ENCODE results near the gene CHCHD3. TPM values are rescaled to one million over a fixed set of nuclear protein-coding genes. Genes with fewer than 3 reads are reported as not detected.

The CHCHD3 gene
- total RNA-seq, 6 experiments from 2014 or later = 16.5 to 42.6 (median 21.6) TPM

- H3K36me3 ChIP-seq = no peaks in the 10 kb centered on the region
- H3K27ac ChIP-seq = no peak overlapping the region
- ATAC-seq = no peak
- H3K9me3 ChIP-seq = no peaks in the 10 kb centered on the region
- 92% methylated on average over 1 of the region's 1 CpG for WGBS (ENCODE audit: insufficient coverage, low coverage, low lambda C conversion rate, missing lambda C conversion rate)
- no peak for DNase-seq
- no peak for TF ChIP-seq CTCF (IDR thresholded peaks at IDR 0.05)
- no peak for TF ChIP-seq POLR2A (IDR thresholded peaks at IDR 0.05)
- H3K4me3 ChIP-seq = no peak overlapping the region
- no peaks in the 10 kb centered on the region for H3K27me3 ChIP-seq
- no peaks in the 10 kb centered on the region for H3K4me1 ChIP-seq
- intact Hi-C loops (cut with DNase I) = no loop called here
Observed at GRCh38 chr7:132999845-133000244, 82.0 kb downstream of the CHCHD3 start.

GRCh38 chr7:132998763-132999162 lies 83.1 kb downstream of the CHCHD3 start:
- intact Hi-C loops (cut with DNase I) = no loop called here
- Histone ChIP-seq H3K36me3 (no peaks in the 10 kb centered on the region), H3K27ac (no peak overlapping the region), H3K9me3 (no peaks in the 10 kb centered on the region), H3K27me3 (no peaks in the 10 kb centered on the region), H3K4me1 (no peaks in the 10 kb centered on the region), H3K4me3 (no peak overlapping the region)
- DNase-seq = no peak
- 80% methylated on average over 1 of the region's 1 CpG for WGBS (ENCODE audit: insufficient coverage, low coverage, low lambda C conversion rate, missing lambda C conversion rate)
- TF ChIP-seq CTCF (IDR thresholded peaks at IDR 0.05) = no peak
- TF ChIP-seq POLR2A (IDR thresholded peaks at IDR 0.05) = no peak
- ATAC-seq = no peak

- Histone ChIP-seq H3K4me1 (no peaks in the 10 kb centered on the region), H3K27me3 (no peaks in the 10 kb centered on the region), H3K4me3 (no peak overlapping the region), H3K9me3 (no peaks in the 10 kb centered on the region), H3K27ac (no peak overlapping the region), H3K36me3 (no peaks in the 10 kb centered on the region)
- TF ChIP-seq CTCF (IDR thresholded peaks at IDR 0.05) (no peak), POLR2A (IDR thresholded peaks at IDR 0.05) (no peak)
- WGBS (ENCODE audit: insufficient coverage, low coverage, low lambda C conversion rate, missing lambda C conversion rate) = 100% methylated on average over 1 of the region's 1 CpG
- DNase-seq (no peak), ATAC-seq (no peak)
- intact Hi-C loops (cut with DNase I) = no loop called here
Observed at GRCh38 chr7:132997505-132997904, 84.4 kb downstream of the CHCHD3 start.

- H3K27me3 ChIP-seq = no peaks in the 10 kb centered on the region
- H3K4me3 ChIP-seq = no peak overlapping the region
- no peaks in the 10 kb centered on the region for H3K36me3 ChIP-seq
- H3K27ac ChIP-seq = no peak overlapping the region
- no peaks in the 10 kb centered on the region for H3K9me3 ChIP-seq
- 77% methylated on average over 16 of the region's 17 CpGs for WGBS (ENCODE audit: insufficient coverage, low coverage, low lambda C conversion rate, missing lambda C conversion rate)
- TF ChIP-seq POLR2A (IDR thresholded peaks at IDR 0.05) = no peak
- no peak for TF ChIP-seq CTCF (IDR thresholded peaks at IDR 0.05)
- intact Hi-C loops (cut with DNase I) = no loop called here
- DNase-seq = no peak
- no peak for ATAC-seq
- H3K4me1 ChIP-seq = no peaks in the 10 kb centered on the region
Observed at GRCh38 chr7:132996581-132997242, 85.2 kb downstream of the CHCHD3 start.

Data from right lobe of liver (tissue), 6 donors.